Medulla oblongata (tissue), 1 donor: ENCODE measurements around the gene NFS1.
"Not testable (repeated sequence)": the region's sequence is repeated elsewhere in the genome, so short reads cannot be mapped to it uniquely, and the experiment has no call there.

Experiments
- DNase-seq: peaks from one replicate; pipeline ENCODE4 v3.0.0-alpha.2; 2015; ENCODE audit errors: extremely low spot score

NFS1 gene

DNA sequence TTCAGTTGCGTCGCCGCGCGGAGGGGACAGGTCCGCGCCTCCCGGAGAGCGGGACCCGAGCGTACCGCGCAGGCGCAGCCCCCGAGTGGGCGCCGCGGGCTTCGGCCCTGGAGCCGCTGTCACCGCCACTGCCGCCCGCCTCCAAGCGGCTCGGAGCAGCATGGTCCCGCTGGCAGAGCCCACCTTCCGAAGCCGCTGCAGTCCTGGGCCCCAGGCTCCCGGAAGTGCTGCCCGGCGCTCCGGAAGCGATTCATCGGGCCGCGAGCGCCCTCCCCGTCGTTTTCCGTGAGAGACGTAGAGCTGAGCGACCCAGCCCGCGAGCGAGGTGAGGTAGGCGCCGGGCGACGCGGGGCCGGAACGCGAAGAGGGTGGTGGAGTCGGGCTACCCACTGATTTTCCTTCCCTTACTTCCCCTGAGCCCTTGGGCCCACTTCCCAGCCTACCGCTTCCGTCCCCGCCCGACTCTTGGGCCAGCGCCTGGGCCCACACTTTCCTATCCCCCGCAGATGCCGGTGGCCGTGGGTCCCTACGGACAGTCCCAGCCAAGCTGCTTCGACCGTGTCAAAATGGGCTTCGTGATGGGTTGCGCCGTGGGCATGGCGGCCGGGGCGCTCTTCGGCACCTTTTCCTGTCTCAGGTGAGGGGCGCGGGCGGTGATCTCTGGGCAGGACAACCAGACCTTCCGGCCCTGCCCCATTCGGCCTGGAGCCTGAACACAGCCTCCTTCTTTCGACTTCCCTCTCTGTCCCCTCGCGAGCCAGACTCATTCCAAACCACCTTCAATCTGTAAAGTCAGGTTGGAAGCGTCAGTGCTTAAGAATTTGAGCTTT, at the start of gene NFS1, which contains the start of gene ROMO1:
TSS of gene NFS1 (minus strand) at position 226 of the 830 bp plus-strand sequence. CDS start at position 162, 64 bp downstream.
TSS of gene ROMO1 (plus strand) at position 279 of the 830 bp plus-strand sequence. CDS start at position 507, 228 bp downstream.
- DNase-seq: peak; percentile 87

DNA sequence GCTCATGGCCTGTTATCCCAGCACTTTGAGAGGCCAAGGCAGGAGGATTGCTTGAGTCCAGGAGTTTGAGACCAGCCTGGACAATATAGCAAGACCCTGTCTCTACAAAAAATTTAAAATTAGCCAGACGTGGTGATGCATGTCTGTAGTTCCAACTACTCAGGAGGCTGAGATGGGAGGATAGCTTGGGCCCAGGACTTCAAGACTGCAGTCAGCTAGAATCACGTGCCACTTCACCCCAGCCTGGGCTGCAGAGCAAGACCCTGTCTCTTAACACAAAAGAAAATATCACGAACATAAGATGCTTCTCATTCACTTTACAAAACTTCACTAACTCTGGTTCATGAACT, 45.3 kb upstream of the NFS1 start:
- not testable (repeated sequence) for DNase-seq

DNA sequence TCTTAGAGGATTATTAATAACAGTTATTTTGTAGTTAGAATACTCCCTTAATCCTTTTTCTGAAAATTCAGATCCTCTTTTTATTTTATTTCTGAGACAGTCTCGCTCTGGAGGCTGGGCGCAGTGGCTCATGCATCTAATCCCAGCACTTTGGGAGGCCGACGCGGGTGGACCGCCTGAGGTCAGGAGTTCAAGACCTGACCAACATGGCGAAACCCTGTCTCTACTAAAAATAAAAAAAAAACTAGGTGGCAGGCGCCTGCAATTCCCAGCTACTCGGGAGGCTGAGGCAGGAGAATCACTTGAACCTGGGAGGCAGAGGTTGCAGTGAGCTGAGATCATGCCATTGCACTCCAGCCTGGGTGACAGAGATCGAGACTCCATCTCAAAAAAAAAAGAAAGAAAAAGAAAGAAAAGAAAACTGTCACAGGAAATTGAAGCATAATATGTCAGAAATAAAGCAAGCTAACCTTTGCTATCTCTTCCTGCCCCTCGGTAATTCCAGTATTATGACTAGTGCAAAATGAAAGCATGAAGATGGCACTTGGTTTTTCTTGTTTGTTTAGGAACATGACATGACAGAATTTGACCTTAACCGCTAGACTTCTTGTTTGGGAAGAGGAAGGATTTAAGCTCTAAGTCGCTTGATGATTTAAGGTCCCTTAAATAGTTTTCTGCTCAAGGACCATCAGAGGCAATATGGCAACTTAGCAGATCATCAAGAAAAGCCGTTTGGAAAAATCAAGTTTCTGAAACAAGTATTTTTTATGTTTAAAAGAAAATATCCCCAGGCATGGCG, 44.7 kb upstream of the NFS1 start:
- peak; percentile 58 for DNase-seq

DNA sequence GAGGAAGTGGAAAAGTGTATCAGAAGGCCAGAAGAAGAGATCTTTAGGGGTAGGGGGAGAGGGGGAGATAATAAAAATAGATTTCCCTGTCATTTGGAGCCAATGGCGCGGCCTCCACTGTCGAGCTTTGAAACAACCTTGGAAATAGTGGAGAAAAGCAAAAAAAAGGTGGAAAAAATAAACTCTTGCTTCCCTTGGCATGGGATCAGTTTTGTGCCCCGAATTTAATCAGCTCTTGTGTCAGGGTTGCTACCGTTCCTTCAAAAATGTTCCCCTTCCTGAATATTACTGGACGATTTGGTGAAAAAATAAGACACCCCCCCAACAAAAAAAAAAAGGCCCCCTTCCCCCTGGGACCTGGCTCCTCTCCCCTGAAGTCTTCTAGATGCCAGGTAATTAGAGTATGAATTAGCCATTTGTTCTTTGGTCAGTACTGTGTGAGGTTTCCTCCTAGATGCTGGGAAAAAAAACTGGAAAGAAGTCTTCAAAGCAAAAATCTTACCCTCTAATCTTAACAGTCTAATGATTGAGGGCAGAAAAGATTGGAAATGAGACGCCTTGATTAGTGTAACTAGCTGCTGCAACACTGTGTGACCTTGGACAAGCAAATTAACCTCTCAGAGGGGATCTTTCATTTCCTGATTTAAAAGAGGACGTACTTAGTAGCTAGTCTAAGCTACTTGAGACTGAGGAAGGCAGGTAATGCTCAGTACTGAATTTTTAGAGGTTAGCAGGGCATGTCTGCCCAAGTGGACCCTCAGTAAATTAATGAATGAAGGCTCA, 43.8 kb upstream of the NFS1 start:
- DNase-seq: peak; percentile 63

DNA sequence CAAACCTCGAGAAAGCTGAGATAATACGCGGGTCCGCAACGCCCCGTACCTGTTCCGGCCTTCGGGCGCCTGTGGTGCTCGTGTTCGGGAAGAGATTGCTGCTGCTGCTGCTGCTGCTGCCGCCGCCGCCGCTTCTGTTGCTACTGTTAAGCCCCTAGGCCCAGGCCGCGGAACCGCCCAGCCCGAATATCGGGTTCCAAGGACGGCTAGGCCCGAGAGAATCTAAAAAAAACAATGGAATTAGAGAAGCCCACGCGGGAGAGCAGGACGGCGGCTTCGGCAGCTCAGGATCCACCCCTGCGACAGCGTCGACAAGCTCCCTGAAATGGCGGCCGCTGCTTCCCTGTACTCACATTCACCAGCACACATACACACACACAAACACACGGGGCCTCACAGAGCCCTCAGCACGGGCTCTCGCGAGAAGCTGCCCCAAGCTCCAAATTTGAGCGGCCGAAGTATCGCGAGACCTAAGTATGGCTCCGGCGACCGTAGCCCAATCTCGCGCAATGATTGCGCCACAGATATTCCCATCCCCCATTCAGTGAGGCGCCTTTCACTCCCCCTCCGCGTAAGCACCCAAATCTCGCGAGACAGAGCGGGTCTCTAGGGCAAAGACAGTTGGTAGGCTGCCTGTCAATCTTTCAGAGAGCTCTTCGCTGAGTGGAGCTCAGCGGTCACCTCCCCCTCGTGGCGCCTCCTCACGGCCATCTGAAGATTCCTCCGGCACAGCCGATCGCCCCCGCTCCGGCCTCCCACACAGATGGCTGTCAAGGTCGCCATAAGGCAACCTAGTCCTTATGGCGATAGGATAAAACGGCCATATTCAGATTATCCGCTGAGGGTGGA, 43.0 kb upstream of the NFS1 start, which contains the start of gene RBM39:
TSS of gene RBM39 (minus strand) at position 369 of the 849 bp plus-strand sequence. CDS start 1,386 bp downstream, outside the sequence.
- peak; percentile 100 for DNase-seq

DNA sequence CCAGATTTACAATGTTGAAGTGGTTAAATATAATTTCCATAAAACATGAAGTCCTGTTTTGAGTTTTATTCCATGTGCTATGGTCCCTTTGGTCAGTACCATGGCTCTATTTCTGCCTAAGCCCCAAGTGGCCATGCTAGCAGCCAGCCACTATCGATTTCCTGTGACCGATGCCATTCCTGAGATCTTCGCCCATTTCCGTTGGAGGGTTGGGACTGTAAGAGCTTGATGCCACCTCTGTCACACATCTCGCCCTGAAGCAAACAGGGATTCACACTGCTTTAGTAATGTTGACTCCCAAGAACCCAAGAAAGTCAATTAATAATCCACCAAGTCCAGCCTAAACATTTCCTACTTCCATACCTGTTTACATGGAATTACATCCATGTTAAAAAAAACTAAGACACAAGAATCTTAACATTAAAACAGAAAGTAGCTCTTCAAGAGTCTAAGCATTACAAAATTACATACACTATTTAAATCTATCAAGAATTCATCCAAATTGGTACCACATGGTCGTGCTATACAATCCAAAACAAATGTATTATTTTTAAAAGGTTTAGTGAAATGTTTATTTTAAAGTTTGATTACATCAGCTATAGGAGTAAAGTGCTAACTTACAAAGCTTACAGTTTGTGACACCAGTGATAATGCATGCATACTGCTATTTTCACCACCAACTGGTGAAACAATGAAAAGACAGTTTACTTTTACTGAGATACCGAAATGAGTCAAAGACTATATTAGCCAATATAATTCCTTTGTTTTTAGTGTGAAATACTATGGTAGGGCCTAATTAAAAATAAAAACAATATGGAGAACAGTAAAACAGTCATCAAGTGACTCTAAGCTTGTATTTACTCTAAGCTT, 40.4 kb upstream of the NFS1 start:
- DNase-seq: peak; percentile 23

DNA sequence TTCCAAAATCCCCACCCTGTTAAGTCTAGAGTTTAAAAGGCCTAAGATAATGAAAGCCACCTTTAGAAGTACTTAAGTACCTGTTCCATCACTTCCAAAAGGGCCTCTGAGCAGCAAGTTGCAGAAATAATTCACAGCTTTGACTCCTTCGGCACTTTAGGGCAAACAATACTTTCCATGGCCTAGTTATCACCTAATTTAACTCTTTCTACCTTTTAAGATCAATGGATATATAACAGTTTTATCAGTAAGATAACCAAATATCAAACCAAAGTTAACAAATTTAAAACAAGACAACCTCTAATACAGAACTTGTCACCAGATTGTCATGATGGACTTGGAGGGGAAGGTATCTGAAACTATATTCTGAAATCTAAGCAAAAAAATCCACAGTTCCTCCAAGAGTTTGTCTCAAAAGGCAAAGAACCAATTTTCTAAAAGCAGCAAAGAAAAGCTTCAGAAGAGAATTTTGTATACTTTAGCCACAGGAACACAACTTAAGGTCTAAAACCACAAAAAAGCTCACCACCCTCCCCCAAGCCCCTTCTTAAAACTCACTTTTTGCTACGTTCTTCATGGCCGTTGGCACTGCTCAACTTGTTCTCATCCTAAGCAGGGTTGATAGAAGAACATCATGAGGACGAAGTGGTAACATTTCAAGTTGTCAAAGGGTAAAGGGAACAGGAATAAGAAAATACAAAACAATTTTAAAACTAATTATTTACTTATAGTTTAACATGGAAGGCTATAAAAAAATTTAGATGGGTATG, 39.4 kb upstream of the NFS1 start:
- no peak for DNase-seq

DNA sequence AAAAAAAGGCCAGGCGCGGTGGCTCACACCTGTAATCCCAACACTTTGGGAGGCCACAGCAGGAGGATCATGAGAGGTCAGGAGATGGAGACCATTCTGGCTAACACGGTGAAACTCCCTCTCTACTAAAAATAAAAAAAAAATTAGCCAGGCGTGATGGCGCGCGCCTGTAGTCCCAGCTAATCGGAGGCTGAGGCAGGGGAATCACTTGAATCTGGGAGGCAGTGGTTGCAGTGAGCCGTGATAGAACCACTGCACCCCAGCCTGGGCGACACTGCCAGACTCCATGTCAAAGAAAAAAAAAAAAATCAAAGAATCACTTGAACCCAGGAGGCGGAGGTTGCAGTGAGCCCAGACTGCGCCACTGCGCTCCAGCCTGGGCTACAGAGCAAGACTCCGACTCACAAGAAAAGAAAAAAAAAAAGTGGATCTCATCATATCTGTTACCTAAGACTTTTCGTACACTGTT, 38.7 kb upstream of the NFS1 start:
- no peak for DNase-seq

DNA sequence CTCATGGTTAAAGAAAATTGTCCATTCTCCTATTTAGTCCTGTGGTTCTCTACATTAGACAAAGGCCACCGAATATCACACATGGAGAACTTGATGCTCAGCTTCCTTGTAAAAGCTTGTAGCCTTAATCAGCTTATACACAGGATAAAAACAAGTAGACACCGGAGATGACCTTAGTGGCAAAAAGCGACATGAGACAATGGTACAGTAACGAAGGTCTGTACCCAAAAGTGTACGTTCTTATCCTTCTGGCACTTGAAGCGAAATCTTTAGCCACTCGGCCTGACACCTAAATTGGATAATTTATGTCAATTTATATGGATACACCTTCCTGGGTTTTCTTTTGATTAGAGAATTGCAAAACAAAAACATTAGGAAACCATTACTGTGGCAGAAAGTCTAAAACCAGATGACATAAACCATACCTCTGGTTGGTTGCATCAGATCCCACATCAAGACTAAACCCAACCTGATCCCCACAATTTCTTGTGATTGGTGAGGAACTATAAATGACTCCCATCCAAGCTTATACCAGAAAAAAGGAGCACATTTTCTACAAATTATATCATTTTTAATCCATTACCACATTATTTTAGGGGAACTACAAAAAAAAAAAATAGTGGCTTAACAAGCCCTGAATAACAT, 36.8 kb upstream of the NFS1 start:
- DNase-seq: no peak

DNA sequence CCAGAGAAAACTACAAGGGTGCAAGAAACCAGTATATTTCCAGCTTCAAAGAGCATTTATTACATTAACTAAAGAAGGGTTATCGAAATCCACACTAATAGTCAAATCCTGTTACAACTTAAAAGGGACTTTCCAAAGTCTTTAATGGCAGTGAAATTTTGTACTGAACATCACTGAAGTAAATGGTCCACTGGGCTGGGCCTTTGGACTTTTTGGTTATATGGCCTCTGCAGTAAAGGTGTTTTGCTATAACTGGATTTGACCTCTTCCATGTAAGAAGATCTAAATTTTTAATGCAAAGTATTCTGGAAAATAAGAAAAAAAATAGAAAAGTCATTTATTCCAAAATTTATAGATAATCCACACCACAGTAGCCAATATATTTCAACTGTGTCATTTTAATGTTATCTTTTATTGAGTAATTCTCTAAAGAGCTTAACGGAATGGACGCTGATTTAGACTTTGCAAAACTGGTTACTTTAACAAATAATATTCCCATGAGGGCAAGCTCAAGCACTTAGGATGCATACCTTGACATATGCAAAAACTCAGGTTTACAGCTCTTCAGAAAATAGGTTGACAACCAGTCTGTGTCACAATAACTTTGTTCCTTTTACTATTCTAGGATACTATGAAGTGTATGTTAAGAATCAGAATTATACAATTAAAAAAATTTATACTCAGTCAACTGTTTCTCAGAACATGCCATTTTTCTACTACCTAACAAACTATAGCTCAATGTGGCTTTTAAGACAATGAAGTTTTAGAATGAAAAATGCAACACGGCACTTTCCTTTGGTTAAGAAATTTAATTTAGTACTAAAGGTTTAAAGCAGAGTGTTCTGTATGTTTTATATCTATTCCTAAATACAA, 35.9 kb upstream of the NFS1 start:
- no peak for DNase-seq

DNA sequence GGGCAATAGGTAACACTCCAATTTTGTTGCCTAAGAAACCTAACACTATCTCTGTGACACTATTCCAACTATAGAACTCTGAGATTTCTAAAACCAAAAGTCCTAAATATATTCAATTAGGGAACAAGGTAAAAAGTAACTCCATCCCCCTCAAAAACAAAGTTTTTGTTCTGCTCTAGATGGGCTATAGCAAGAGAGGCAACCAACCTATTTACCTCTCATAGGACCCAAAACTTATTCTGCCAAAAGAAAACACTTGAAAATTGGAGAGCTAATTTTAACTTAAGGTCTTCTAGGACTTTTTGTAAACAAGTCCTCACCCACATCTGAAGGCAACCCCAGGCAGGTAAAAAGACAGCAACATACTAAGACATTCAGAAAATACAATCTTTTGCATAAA, 35.2 kb upstream of the NFS1 start:
- no peak for DNase-seq

DNA sequence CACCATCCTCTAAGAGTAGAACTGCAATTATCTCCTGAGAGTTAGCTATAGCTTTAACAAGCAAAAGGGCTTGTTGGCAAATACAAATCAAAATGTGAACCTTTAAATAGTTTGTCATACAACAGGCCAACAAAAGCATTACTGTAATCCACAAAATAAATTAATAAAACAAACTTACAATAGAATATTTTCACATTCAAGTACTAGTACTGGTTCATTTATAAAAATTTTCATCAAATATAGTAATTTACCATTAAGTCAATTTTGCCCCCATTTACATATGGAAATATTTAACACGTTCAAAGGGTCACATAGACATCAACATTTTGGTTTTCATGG, 33.5 kb upstream of the NFS1 start:
- DNase-seq: no peak

DNA sequence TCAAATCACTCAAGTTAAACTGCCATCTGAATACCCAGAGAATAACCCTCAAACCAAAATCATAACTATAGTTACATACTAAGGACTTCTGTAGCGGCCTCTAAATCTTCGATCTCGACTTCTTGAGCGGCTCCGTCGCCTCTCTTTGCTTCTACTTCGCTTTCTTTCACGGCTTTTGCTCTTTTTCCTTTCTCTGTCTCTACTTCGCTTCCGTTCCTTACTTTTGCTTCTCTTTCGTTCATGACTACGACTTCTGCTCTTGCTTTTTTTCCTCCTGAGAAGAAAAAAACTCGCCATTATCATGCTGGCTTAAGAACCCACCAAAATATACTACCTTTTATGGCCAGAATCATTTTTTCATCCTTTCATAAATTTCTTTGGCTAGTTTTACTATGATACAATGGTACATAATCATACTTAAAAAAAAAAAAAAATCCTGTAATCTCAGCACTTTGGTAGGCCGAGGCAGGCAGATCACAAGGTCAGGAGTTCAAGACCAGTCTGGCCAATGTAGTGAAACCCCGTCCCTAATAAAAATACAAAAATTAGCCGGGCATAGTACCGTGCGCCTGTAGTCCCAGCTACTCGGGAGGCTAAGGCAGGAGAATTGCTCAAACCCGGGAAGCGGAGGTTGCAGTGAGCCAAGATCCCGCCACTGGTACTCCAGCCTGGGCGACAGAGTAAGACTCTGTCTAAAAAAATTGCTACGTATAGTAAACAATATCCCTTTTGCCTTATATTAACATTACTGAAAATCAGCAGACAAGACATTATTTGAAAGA, 32.9 kb upstream of the NFS1 start:
- DNase-seq: no peak

DNA sequence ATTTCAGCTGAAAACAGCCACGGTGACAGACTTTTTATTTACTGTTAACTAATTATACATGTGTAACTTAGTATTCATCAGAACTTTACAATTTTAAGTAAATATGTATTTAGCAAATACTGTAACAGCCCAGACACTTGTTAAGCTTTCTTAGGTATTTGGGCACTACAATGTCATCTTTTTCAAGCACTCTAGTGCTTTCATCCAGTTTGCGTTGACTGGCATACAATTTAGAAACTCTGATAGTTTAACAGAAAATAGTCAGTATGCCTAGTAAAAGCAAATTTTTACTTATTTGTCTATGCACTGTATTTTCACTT, 32.3 kb upstream of the NFS1 start:
- DNase-seq: no peak

DNA sequence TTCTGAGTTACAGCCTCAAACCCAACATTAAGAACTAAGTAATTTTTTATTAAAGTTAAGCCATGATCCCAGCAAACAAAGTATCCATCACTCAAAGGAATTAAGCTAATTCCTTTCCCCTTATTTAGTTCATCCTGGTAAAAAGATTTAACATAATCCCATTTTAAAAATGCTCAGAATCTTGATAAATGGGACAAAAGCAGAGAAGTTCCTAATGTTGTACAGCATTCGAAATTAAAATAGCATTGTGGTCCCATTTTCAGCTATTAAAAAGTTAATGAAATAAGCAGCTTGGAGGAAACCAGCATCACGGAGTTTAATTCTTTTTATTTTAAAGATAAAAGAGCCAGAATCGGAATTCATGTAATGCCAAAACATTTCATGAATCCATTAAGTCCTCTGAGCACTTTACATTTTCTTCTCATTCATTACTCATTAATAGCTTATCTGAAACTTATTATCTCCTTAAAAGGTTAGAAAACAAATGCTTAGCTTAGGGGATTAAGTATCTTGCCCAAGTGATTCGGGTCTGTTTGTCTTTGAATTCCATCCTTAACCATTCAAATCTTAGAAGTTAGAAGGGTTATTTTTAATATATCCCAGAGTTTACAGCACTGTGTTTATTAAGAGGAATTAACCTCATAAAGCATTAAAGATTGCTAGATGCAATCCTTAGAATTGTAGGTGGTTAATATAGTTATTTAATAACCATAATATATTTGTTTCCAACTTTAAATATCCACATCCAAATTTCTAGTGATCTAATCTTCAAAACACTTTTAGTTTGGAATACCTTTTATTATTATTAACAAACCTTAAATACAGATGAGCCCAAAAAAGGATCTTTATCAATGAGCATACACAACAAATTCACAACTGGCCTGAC, 31.7 kb upstream of the NFS1 start:
- no peak for DNase-seq
